GM21528 (cell line): ENCODE results near the gene ZFAND4.
"Not testable (repeated sequence)": the region's sequence is repeated elsewhere in the genome, so short reads cannot be mapped to it uniquely, and the experiment has no call there.

Experiments
- ATAC-seq: cut with Tn5 transposase; IDR thresholded peaks from one replicate; pipeline ENCODE4 v1.9.1; 2021; ENCODE audit warnings: mild to moderate bottlenecking, moderate library complexity; ENCODE audit not compliant: unreplicated experiment, low FRiP score

ZFAND4 gene

GRCh38 chr10:45672181-45673073 is at the start of gene ZFAND4:
Gene ZFAND4, minus strand, starts transcription at chr10:45672772. Its CDS starts 9,047 bp downstream, at chr10:45663725.
- peak; percentile 97 for ATAC-seq

- not testable (repeated sequence) for ATAC-seq
These were observed 48.9 kb upstream of the ZFAND4 start for GRCh38 chr10:45721503-45721902.

DNA sequence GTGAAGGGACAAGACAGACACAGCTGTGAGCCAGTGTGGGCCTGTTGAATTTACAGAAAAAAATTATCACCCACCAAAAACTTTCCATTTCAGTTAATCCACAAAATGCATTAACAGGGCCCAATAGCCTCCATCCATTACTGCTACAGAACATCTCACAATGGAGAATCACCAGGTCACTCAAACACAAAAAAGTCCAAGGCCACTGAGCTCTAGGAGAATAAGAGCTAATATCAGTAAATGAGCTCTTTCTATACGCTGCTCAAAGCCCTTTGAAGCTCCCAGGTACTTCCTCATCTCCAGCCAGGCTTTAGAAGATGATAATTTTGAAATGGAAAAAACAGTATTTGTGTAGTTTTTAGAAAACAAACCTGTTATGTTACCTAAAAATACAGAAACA is 45.1 kb upstream of the ZFAND4 start:
- ATAC-seq: not testable (repeated sequence)

DNA sequence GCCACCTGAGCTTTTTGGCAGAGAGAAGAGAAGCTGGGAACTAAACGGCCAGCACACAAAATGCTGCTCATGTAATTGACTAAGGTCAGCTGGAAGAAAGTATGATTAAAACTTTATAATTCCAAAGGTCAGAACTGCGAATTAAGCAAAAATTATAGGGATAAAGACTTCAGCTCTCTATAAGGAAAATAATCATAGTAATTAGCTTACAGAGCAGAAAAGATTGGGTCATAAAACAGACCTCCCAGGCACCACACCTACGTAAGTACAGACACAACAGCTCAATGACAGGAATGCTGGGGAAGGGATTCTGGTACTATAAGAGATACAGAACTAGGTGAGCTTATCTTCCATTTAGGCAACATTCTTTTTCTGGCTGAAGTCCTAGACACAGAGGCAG is 44.5 kb upstream of the ZFAND4 start:
- not testable (repeated sequence) for ATAC-seq

GRCh38 chr10:45711223-45711622 is 38.7 kb upstream of the ZFAND4 start:
- not testable (repeated sequence) for ATAC-seq

GRCh38 chr10:45710200-45710796 is 37.7 kb upstream of the ZFAND4 start:
- ATAC-seq: not testable (repeated sequence)

GRCh38 chr10:45678467-45678866 is 5.9 kb upstream of the ZFAND4 start:
- not testable (repeated sequence) for ATAC-seq

DNA sequence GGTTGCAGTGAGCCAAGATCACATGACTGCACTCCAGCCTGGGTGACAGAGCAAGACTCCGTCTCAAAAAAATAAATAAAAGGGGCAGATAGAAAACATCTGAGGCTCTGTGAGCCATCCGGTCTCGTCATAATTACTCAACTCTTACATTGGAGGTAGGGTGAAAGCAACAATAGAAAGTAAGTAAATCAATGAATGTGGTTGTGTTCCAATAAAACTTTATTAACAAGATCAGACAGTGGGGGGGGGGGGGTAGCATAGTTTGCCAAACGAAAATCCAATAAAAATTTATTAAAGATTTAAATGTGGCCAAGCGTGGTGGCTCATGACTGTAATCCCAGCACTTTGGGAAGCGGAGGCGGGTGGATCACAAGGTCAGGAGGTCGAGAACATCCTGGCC is 2.8 kb upstream of the ZFAND4 start:
- no peak for ATAC-seq

DNA sequence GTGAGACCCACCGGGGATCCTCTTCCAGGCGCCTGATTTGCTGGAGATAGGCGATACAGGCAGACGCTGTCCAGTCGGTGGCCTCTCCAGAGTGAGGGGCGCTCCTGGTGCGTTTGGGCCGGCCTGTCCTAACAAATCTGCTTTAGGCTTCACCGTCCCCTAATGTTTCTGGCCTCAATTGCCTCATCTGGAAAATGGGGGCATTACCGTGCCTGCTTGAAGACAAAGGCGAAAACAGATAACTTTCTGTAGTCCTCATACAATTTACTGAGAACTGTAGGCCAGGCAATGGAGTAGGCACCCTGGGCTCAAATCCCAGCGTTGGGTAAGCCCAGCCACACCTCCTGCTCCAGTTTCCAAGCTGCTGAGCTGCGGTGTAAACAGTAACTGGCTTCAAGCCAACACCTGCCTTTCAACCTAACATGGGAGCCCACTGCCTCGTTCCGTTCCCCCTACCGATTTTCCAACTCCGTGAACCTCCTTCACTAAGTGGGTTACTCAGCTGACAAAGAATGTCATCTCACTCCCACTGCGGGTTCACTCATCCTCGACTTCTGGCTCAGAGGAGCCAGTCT is 589 bp upstream of the ZFAND4 start:
- no peak for ATAC-seq

- ATAC-seq: not testable (repeated sequence)
These were observed 1.3 kb downstream of the ZFAND4 start for GRCh38 chr10:45671300-45671699.

DNA sequence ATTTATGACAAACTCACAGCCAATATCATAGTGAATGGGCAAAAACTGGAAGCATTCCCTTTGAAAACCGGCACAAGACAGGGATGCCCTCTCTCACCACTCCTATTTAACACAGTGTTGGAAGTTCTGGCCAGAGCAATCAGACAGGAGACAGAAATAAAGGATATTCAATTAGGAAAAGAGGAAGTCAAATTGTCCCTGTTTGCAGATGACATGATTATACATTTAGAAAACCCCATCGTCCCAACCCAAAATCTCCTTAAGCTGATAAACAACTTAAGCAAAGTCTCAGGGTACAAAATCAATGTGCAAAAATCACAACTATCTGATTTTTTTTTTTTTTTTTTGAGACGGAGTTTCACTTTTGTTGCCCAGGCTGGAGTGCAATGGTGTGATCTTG is 2.7 kb downstream of the ZFAND4 start:
- ATAC-seq: not testable (repeated sequence)

DNA sequence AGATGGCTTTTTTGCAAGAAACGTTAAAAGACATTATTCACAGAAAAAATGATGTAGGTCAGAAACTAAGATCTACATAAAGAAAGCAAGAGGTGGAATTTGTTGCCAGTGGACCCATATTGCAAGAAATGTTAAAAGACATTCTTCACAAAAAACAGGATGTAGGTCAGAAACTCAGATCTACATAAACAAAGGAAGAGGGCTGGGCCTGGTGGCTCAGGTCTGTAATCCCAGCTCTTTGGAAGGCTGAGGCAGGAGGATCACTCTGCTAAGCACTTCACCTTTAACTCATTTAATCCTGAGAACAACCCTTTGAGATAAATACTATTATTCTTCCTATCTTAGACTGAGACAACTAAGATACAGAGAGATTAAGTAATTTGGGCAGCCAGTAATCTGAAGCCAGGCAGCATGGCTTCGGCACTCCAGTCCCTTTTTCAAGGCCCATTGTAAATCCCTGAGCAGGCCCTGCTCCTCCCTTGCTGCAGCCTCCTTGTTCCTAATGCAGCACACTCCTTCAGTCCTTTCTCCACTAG is 11.6 kb downstream of the ZFAND4 start:
- ATAC-seq: no peak

- no peak for ATAC-seq
These were observed 15.3 kb downstream of the ZFAND4 start for GRCh38 chr10:45657033-45657926.

GRCh38 chr10:45655219-45655618 is 17.4 kb downstream of the ZFAND4 start:
- ATAC-seq: no peak

DNA sequence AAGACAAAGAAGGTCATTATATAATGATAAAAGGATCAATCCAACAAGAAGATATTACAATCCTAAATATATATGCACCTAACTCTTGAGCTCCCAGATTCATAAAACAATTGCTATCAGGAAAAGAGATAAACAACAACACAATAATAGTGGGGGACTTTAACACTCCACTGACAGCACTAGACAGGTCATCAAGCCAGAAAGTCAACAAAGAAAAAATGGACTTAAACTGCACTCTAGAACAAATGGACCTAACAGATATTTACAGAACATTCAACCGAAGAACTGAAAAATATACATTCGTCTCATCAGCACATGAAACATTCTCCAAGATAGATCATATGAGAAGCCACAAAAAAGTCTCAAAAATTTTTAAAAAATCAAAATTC is 17.8 kb downstream of the ZFAND4 start:
- ATAC-seq: not testable (repeated sequence)

DNA sequence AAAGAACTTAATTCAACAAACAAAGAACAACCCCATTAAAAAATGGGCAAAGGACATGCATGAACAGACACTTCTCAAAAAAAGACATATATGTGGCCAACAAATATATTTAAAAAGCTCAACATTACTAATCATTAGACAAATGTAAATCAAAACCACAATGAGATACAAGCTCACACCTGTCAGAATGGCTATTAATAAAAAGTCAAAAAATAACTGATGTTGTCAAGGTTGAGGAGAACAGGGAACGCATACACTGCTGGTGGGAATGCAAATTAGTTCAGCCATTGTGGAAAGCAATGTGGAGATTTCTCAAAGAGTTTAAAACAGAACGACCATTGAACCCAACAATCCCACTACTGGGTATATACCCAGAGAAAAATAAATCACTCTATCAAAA is 19.1 kb downstream of the ZFAND4 start:
- peak; percentile 60 for ATAC-seq

GRCh38 chr10:45652511-45652910 is 20.1 kb downstream of the ZFAND4 start:
- ATAC-seq: no peak

DNA sequence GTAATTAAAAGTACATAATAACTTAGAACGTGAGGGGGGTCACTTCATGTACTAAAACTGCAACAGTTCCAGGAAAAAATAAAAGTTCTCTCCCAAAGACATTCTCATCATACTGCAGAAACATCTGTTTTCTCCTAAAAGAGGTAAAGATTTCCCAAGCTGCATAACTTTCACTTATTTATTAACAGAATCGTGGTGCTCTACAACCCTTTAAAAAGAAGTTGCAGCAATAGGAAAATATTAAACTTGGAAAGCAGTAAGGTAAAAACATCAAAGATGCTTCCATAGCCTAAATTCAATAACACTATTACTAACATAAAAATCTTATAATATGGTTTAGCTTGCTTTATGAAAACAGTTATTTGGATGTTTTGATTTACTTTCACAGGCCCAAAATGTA is 23.3 kb downstream of the ZFAND4 start:
- no peak for ATAC-seq

GRCh38 chr10:45647118-45647517 is 25.5 kb downstream of the ZFAND4 start:
- no peak for ATAC-seq

- no peak for ATAC-seq
These were observed 26.1 kb downstream of the ZFAND4 start for GRCh38 chr10:45646384-45647050.
